ENCODE measurements around the gene IP6K3.

- TF ChIP-seq EZH2 (optimal IDR thresholded peaks at IDR 0.05; ENCODE audit: low read depth, low read length) (no peak), CTCF (IDR thresholded peaks at IDR 0.05; ENCODE audit: low read length) (no peak)
These were observed 14.3 kb downstream of the IP6K3 start for GRCh38 chr6:33732385-33732784.
